Spleen (tissue), 7 donors: ENCODE results near the gene TMEM204.

Experiments used
- CTCF ChIP-seq, 11 experiments: fragments of 200-600 bp in 7 of 11; fragments of 450-650 bp in 4 of 11; sonication (generic) in 4 of 11; IDR thresholded peaks in 8 of 11; conservative IDR thresholded peaks in 3 of 11; 1 replicate in 7 of 11; 2 replicates in 4 of 11; pipeline versions ENCODE4 v1.4.0 to v1.8.0; 2016 to 2021; ENCODE audit warnings: antibody characterized with exemption in 11 of 11, inconsistent platforms in 4 of 11, mild to moderate bottlenecking in 1 of 11
- POLR2A ChIP-seq, 3 donors: fragments of 450-650 bp; IDR thresholded peaks; one replicate each; pipeline ENCODE4 v1.5.1; 2017; ENCODE audit warnings: antibody characterized with exemption in 3 of 3, mild to moderate bottlenecking in 1 of 3
- donor health status: DM: no; HTN: no; CAD: no; lungs with moderate emphysema.
- donor health status: DM: no; HTN: no; CAD: no.
- donor health status: DM: no; HTN: no; CAD: no.

DNA sequence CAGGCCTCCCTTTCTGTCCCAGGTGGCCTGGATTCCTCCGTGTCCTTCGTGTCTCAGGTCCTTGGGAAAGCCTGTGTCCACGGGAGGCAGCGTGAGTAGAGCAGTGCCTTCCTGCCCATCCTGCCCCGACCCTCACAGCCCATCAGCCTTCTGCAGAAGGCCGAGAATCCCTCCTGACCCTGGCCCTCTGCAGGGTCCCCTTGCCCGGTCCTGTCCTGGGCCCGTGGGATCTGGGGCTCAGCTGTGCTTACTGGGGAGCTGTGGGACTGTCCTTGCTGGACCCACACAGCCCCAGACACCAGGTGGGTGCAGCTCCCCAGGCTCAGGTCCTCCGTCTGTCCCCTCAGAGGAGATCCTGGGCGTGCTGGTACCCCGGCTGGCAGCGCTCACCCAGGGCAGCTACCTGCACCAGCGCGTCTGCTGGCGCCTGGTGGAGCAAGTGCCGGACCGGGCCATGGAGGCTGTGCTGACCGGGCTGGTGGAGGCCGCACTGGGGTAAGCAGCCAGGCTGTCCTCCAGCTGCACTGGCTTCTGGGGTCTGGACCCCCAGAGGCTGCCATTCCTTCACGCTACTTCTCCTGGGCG is 36.4 kb upstream of the TMEM204 start:
- no peak for TF ChIP-seq CTCF (IDR thresholded peaks at IDR 0.05 in 8 of 11, conservative IDR thresholded peaks at IDR 0.05 in 3 of 11)
- no peak for TF ChIP-seq POLR2A (IDR thresholded peaks at IDR 0.05)
